GM23248 (cell line): ENCODE measurements around the gene XRCC5. TPM values are rescaled to one million over a fixed set of nuclear protein-coding genes. Genes with fewer than 3 reads are reported as not detected.
A peak's percentile ranks its signal among the peaks of the same experiment; 100 is the strongest.

Source experiments
- DNase-seq: peaks from one replicate; pipeline ENCODE4 v3.0.0-alpha.2; 2015
- H2AFZ ChIP-seq: fragments of 200-600 bp; sonication (generic); 2 replicates; pipeline ENCODE4 v1.6.1; 2016; ENCODE audit warnings: antibody characterized with exemption
- H3F3A ChIP-seq: fragments of 200-600 bp; sonication (generic); 2 replicates; pipeline ENCODE4 v1.6.1; 2016; ENCODE audit warnings: mild to moderate bottlenecking, antibody characterized with exemption, mixed run types; ENCODE audit not compliant: insufficient read depth
- H3K27ac ChIP-seq: fragments of 200-600 bp; sonication (generic); 2 replicates; pipeline ENCODE4 v1.5.1; 2016; ENCODE audit warnings: mild to moderate bottlenecking
- H3K27me3 ChIP-seq: fragments of 200-600 bp; sonication (generic); replicated peaks from 2 replicates; pipeline ENCODE4 v1.6.1; 2016; ENCODE audit warnings: mild to moderate bottlenecking; ENCODE audit not compliant: insufficient read depth
- H3K36me3 ChIP-seq: fragments of 200-600 bp; sonication (generic); 2 replicates; pipeline ENCODE4 v1.6.1; 2016; ENCODE audit warnings: low read depth, mild to moderate bottlenecking
- H3K4me1 ChIP-seq: fragments of 200-600 bp; sonication (generic); 2 replicates; pipeline ENCODE4 v1.6.1; 2016; ENCODE audit warnings: mild to moderate bottlenecking; ENCODE audit not compliant: insufficient read depth
- H3K4me2 ChIP-seq: fragments of 200-600 bp; sonication (generic); one replicate; pipeline ENCODE4 v1.6.1; 2016; ENCODE audit warnings: mild to moderate bottlenecking; ENCODE audit not compliant: unreplicated experiment
- H3K4me3 ChIP-seq: fragments of 200-600 bp; sonication (generic); 2 replicates; pipeline ENCODE4 v1.5.1; 2016; ENCODE audit warnings: mild to moderate bottlenecking
- H3K79me2 ChIP-seq: fragments of 200-600 bp; sonication (generic); 2 replicates; pipeline ENCODE4 v1.6.1; 2016; ENCODE audit warnings: mild to moderate bottlenecking; ENCODE audit not compliant: insufficient read depth
- H3K9ac ChIP-seq: fragments of 200-600 bp; sonication (generic); 2 replicates; pipeline ENCODE4 v1.6.1; 2016; ENCODE audit warnings: mild to moderate bottlenecking
- H3K9me2 ChIP-seq: fragments of 200-600 bp; sonication (generic); 2 replicates; pipeline ENCODE4 v1.6.1; 2016; ENCODE audit warnings: mixed run types, mild to moderate bottlenecking, moderate library complexity; ENCODE audit not compliant: insufficient read depth
- H3K9me3 ChIP-seq: fragments of 200-600 bp; sonication (generic); one replicate; pipeline ENCODE4 v1.6.1; 2017; ENCODE audit warnings: low read depth
- H4K20me1 ChIP-seq: fragments of 200-600 bp; sonication (generic); 2 replicates; pipeline ENCODE4 v1.6.0; 2016; ENCODE audit not compliant: insufficient read depth
- EZH2 ChIP-seq: fragments of 200-600 bp; sonication (generic); IDR thresholded peaks from 2 replicates; pipeline ENCODE4 v1.6.1; 2018; ENCODE audit warnings: antibody characterized with exemption, mild to moderate bottlenecking; ENCODE audit not compliant: insufficient read depth, poor library complexity, severe bottlenecking
- EZH2phosphoT487 ChIP-seq: fragments of 200-600 bp; sonication (generic); IDR thresholded peaks from 2 replicates; pipeline ENCODE4 v1.6.1; 2018; ENCODE audit warnings: antibody characterized with exemption, moderate library complexity, mild to moderate bottlenecking, low read depth; ENCODE audit not compliant: insufficient read depth
- WGBS, 2 experiments: methylation state at CpG; one replicate each; pipeline ENCODE4 v1.1.6; 2015 to 2017; ENCODE audit warnings: low lambda C conversion rate in 2 of 2, low coverage in 1 of 2; ENCODE audit errors: missing lambda C conversion rate in 2 of 2; 5-methylcytosine and 5-hydroxymethylcytosine counted together
- in situ Hi-C: fragments of 300-500 bp; cut with MboI; formaldehyde crosslinking; loops from 2 replicates; pipeline ENCODE4 v1.15.0; 2020
- polyA plus RNA-seq: library from polyadenylated mRNA; unstranded; fragments of >200 nt; fragmentation: Nextera tagmentation; extraction: Ambion mirVana; gene quantifications from 2 replicates; pipeline ENCODE4 v1.2.1, GENCODE V29; 2016
- total RNA-seq: library from RNA; depleted of rRNA; stranded (reverse); fragments of >200 nt; shearing (Covaris generic); gene quantifications from 2 replicates; pipeline ENCODE4 v1.2.3, GENCODE V29; 2014

Gene XRCC5
- total and polyA plus RNA-seq, 2 experiments from 2014 or later: 197 to 249 TPM

DNA sequence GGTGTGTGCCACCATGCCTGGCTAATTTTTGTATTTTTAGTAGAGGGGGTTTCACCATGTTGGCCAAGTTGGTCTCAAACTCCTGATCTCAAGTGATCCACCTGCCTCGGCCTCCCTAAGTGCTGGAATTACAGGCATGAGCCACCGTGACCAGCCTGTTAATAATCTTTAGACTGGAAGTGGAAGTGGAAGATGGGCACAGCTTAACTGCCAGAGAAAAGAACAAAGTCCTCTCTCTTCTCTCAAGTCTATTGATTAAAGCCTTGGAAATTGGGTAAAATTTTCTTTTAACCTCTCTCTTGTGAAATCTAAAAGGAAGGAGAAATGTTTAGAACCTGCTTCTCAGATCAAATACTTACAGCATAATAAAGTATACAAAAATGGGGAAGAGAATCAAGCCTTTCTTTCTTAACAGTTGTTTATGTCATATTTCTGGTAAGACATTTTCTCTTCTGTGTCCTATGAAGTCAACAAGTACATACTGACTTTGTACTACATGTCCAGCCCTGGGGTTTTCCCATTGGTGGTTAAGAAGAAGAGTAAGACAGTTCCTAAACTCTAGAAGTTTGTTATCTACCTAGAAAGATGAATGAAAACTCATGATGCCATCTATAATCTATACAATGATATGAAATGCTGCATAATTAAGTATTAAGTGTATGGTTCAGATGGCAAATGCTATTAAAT, 22.8 kb upstream of the XRCC5 start:
- 62 to 70% methylated on average over 2 of the region's 2 CpGs for WGBS, 2 experiments
- DNase-seq: no peak
- no peaks in the 10 kb centered on the region for H3K27me3 ChIP-seq
- H4K20me1 ChIP-seq: no peaks in the 10 kb centered on the region
- H3K36me3 ChIP-seq: no peaks in the 10 kb centered on the region
- H2AFZ ChIP-seq: no peak overlapping the region
- no peak overlapping the region for H3K4me2 ChIP-seq
- no peak overlapping the region for H3K4me3 ChIP-seq
- no peaks in the 10 kb centered on the region for H3K79me2 ChIP-seq
- no peak for TF ChIP-seq EZH2
- no peak for TF ChIP-seq EZH2phosphoT487
- no peaks in the 10 kb centered on the region for H3K9me3 ChIP-seq
- H3K27ac ChIP-seq: no peak overlapping the region
- H3K4me1 ChIP-seq: peaks cover 4% of the 10 kb centered on the region
- in situ Hi-C loops: no loop called here
- no peak overlapping the region for H3K9ac ChIP-seq
- H3F3A ChIP-seq: peaks cover 10% of the 10 kb centered on the region; the same call in 1 of the 2 replicates
- H3K9me2 ChIP-seq: no peaks in the 10 kb centered on the region

DNA sequence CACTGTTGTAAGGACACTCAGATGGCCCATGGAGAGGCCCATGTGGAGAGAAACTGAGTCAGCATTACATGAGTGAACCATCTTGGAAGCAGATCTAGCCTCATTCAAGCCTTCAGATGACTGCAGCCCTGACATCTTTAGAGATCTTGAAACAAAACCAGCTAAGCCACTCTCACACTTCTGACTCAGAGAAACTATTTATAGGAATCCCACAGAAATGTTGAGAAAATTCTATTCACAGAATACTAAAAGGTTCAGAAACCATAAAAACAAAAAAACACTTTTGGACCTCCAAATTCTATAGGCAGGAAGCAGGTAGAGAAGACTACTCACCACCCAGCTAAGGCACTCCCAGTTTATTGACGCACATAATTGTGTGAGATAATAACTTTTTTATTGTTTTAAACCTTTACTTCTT, 18.8 kb upstream of the XRCC5 start:
- H3K4me2 ChIP-seq: no peak overlapping the region
- 94 to 95% methylated on average over 1 of the region's 1 CpG for WGBS, 2 experiments
- H3K4me1 ChIP-seq: peaks cover 4% of the 10 kb centered on the region
- no peak overlapping the region for H3K9ac ChIP-seq
- DNase-seq: peak; percentile 63
- no peak overlapping the region; the same call in 1 of the 2 replicates for H3K27ac ChIP-seq
- H3K9me2 ChIP-seq: no peaks in the 10 kb centered on the region
- in situ Hi-C loops: no loop called here
- no peaks in the 10 kb centered on the region for H3K9me3 ChIP-seq
- H3K79me2 ChIP-seq: no peaks in the 10 kb centered on the region
- H3K27me3 ChIP-seq: 0 out of 2 replicates have a peak, but pooled peaks cover 3% of the 10 kb centered on the region
- no peak overlapping the region for H2AFZ ChIP-seq
- no peak overlapping the region for H3K4me3 ChIP-seq
- no peaks in the 10 kb centered on the region for H3K36me3 ChIP-seq
- H3F3A ChIP-seq: peaks cover 10% of the 10 kb centered on the region; the same call in 1 of the 2 replicates
- no peak for TF ChIP-seq EZH2
- H4K20me1 ChIP-seq: no peaks in the 10 kb centered on the region

DNA sequence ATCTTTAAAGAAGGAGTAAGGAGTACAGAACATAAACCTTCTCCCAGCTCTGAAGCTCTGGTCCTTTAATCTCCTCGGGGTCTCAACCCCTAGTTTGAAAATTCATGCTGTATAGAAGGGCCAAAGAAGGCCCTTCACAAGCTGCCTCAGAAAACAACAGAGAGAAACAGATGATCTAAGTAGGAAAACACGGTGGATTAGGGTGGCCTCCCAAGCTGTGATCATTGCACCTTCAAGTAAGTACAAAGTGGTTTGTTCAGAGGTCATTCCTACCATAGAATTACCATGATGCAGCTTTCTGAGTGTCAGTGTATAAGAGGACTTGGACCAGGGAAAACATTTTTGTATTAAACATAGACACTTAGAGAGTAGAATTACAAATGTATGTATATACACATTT, 16.5 kb upstream of the XRCC5 start:
- Histone ChIP-seq H3F3A (peaks cover 10% of the 10 kb centered on the region; the same call in 1 of the 2 replicates), H3K4me3 (no peak overlapping the region), H4K20me1 (no peaks in the 10 kb centered on the region), H3K4me2 (no peak overlapping the region), H3K36me3 (no peaks in the 10 kb centered on the region), H2AFZ (no peak overlapping the region), H3K27me3 (0 out of 2 replicates have a peak, but pooled peaks cover 3% of the 10 kb centered on the region), H3K27ac (no peak overlapping the region), H3K4me1 (peaks cover 4% of the 10 kb centered on the region), H3K9me3 (no peaks in the 10 kb centered on the region), H3K9me2 (no peaks in the 10 kb centered on the region), H3K9ac (no peak overlapping the region), H3K79me2 (no peaks in the 10 kb centered on the region)
- no peak for DNase-seq
- TF ChIP-seq EZH2: no peak
- TF ChIP-seq EZH2phosphoT487: no peak
- in situ Hi-C loops: no loop called here
- WGBS, 2 experiments: 33 to 46% methylated on average over 2 of the region's 2 CpGs

DNA sequence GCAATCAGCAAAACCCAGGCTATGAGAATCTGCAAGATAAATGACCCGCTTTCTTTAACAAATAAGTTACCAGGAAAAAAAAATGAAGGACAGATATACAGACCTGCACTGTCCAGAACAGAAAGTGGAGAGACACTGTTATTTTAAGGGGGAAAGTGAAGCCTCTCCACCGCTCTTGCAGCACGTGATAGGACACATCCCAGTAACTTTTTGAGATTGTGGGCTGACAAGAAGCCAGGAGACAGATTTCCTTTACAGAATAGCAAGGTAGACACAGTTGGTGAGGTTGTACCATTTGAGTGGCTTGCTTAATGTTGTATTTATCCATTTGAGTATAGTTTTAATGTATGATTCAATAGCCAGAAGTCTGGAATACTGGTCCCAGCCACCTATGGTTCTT, 14.4 kb upstream of the XRCC5 start:
- Histone ChIP-seq H3K4me1 (peaks cover 4% of the 10 kb centered on the region), H3K9me3 (no peaks in the 10 kb centered on the region), H3K9ac (no peak overlapping the region), H3K27ac (no peak overlapping the region), H3K4me3 (no peak overlapping the region), H3K36me3 (no peaks in the 10 kb centered on the region), H3K9me2 (no peaks in the 10 kb centered on the region), H3K27me3 (0 out of 2 replicates have a peak, but pooled peaks cover 3% of the 10 kb centered on the region), H4K20me1 (no peaks in the 10 kb centered on the region), H2AFZ (no peak overlapping the region), H3K79me2 (no peaks in the 10 kb centered on the region), H3F3A (peaks cover 9% of the 10 kb centered on the region; the same call in 1 of the 2 replicates), H3K4me2 (no peak overlapping the region)
- in situ Hi-C loops: no loop called here
- DNase-seq: no peak
- WGBS, 2 experiments: 67 to 77% methylated on average over 3 of the region's 3 CpGs
- TF ChIP-seq EZH2phosphoT487 (no peak), EZH2 (no peak)
